Limb (tissue), 2 donors: ENCODE measurements around the gene STRBP.
"Not testable (repeated sequence)": the region's sequence is repeated elsewhere in the genome, so short reads cannot be mapped to it uniquely, and the experiment has no call there.

ENCODE experiments used
- DNase-seq, 2 donors: peaks; one replicate each; pipeline ENCODE4 v3.0.0-alpha.2; 2016; ENCODE audit errors: extremely low spot score in 2 of 2

The STRBP gene

DNA sequence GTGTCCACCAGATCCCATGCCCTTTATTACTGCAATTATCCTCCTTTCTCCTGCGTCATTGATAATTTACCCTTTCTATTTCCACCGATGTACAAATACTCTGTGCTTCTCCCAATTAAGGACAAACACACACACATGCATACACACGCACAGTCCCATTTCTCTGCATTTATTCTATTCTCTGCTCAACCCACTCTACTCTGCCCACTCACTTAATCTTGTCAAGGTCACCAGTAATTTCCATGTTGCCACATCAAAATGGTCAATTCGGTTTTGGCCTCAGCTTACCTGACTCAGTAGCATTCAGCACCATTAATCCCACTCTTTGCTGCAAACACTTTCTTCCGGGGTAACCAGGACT, 14.6 kb upstream of the STRBP start:
- DNase-seq: no peak

- DNase-seq: no peak
These were observed 14.1 kb upstream of the STRBP start for GRCh38 chr9:123282362-123283047.

DNA sequence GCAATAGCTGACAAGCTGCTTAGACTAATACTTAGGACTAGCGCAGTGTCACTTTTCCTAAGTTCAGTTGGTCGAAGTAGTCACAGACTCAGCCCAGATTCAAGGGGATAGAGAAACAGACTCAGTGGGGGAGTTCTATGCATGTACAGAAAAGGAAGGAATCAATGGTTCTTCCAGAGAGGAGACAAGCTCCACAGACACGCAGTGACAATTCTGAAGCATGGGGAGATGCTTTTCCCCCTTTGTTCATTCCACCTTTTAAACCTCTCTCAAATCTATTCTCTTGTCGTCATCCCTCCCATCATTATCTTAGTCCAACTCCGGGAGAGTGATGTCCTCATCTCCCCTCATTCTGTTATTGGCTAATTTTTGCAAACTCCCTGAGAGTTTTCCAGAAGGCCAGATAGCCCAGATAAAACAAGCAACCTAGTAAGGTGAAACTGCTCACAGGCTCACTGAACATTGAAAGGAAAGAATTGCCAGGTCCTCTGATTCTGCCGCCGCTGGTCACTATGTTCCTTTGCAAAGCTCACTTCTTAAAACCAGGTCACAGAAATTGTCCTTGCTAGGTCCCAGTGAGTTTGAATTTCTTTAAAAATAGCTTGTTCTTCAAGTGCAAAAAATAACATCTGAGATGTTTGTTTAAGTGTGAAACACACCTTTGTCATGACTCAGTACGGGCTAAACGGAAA, 13.4 kb upstream of the STRBP start:
- no peak for DNase-seq

DNA sequence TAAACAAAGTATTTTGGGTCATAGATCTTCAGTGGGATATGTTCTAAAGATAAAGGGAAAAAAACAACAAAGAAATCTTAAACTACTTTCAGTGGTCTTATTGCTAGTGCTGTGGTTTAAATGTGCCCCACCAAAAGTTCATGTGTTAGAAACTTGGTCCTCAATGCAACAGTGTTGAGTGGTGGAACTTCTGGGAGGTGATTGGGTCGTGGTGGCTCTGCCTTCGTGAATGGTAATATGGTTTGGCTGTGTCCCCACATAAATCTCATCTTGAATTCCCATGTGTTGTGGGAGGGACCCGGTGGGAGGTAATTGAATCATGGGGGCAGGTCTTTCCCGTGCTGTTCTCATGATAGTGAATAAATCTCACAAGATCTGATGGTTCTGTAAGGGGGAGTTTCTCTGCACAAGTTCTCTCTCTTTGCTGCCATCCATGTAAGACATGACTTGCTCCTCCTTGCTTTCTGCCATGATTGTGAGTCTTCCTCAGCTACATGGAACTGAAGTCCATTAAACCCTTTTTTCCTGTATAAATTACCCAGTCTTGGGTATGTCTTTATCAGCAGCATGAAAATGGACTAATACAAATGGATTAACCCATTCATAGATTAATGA, 10.6 kb upstream of the STRBP start:
- DNase-seq: not testable (repeated sequence)

GRCh38 chr9:123278361-123278760, 10.0 kb upstream of the STRBP start:
- no peak for DNase-seq

DNA sequence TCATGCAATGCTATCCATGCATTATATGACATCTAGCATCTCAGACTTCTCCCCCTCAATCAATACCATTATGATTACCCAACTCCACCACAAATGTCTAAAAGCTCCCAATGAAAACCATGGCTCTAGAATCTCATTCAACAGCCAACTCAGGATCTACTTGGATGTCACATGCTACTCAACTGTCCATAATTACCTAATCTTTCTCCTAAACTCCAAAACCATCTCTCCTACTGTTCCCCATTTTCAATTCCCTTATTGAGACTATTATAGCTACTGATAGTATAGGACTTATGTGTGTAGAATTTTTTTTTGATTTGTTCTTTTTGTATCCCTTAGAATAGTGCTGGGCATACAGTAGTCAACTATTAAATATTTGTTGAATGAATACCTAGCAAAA, 8.2 kb upstream of the STRBP start:
- no peak for DNase-seq

DNA sequence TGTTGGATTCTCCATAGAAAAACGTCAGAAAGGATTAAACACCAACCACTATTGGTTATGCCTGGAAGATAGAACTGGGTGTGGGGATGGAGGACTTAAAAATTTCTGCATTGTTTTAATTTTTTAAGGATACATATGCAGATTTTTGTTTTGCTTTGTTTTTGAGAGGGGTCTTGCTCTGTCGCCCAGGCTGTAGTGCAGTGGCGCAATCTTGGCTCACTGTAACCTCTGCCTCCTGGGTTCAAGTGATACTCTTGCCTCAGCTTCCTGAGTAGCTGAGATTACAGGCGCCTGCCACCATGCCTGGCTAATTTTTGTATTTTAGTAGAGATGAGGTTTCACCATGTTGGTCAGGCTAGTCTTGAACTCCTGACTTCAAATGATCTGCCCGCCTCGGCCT, 2.7 kb upstream of the STRBP start:
- DNase-seq: not testable (repeated sequence)

GRCh38 chr9:123269281-123269680, 895 bp upstream of the STRBP start:
- DNase-seq: no peak

DNA sequence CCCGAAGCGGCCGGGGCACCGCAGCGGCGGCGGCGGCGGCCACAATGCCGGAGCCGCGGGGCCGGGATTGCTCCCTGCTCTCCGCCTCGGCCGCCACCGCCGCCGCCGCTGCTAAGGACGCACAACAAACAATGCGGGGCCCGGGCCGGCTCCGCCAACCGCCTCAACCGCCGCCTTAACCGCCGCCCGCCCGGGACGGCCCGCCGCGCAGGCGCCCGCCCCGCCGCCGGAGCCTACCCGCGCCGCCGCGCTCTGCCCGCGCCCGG, 254 bp downstream of the STRBP start:
- no peak for DNase-seq

- no peak for DNase-seq
These were observed 746 bp downstream of the STRBP start for GRCh38 chr9:123267481-123268198.

DNA sequence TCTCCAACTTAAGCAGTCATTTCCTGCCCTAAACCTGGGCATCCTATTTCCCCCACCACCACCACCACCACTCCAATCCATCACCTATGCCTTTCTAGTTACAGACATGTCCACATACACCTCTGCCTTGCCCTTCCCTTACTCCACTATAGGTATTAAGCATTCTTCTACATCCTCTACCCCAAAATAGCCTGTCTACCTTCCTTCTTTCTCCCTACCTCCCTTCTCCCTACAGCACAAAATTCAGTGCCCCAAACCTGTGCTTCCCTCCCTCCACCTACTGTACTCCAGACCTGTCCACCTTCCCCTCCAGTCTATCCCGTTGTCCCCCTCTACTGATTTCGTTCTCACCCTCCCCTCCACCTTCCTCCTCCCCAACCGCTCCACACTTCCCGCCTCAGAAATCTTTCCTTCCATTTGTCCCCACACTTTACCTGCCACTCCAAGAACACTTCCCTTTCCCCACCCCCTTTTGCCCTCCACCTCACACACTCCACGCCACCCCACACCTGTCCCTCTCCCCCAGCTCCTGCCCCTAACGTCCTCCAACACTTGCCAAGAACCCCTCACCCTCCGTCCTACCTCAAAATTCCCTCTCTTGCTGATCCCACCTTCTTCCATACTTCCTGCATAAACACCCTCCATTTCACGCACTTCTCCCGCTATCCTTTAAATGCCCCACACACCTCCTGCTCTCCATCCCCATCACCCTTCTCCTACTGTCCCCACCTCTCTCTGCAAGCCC, 1.6 kb downstream of the STRBP start:
- DNase-seq: no peak

- DNase-seq: no peak
These were observed 2.6 kb downstream of the STRBP start for GRCh38 chr9:123265833-123266232.

DNA sequence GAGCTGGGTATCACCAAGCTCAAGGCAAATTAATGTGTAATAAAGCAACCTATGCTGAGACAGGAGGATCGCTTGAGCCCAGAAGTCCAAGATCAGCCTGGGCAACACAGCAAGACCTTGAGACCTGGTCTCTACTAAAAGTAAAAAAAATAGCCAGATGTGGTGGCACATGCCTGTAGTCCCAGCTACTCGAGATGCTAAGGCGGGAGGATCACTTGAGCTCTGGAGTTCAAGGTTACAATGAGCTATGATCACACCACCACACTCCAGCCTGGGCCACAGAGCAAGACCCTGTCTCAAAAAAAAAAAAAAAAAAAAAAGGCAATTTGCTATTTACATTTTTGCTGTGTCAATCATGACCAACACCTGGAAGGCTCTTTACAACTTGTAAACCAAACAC, 5.2 kb downstream of the STRBP start:
- DNase-seq: no peak

DNA sequence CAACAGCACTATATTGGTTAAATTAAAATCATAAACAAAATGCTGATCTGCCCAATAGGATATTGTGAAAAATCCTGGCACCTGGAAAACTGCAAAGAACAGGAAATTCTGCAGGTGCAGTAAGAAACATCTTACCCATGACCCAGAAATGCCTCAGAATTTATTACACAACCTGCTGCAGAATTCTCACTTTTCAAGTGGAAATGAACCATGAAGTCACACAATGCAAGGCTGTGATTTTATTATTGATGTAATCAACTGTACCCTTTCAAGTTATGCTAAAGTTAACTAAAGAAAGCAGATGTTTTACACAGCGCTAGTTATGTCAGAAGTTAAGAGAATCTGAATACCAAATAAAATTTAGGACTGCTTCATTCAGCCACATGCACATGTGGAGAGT, 6.0 kb downstream of the STRBP start:
- no peak for DNase-seq

DNA sequence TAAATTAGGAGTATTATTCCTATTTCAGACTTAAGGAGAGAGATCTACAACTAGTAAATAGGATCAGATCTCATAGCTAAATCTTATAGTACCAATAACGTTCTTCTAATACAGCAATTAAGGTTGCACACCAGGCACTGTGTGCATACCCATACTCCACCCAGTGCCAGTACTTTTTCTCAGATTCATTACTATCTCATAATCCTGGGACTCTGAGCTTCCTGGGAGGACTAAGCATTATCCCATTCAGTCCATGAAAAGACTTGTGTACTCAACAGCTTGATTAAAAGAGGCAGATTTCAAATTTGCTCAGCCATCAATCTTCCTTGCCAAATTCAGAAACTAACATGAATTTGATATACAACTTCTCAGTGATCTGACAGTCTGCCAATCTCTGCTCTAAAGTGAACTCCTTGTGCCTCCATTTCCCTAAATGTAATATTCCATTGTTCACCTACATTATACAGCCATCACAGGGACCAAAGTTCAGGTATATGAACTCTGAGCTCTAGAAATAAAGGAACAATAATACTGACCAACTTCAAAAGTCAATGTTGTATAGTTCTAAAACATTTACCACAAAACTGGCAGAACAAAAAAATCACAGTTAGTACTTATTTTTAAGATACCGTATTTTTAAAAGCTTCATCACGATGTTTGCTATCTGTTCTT, 7.2 kb downstream of the STRBP start:
- no peak for DNase-seq

- no peak for DNase-seq
These were observed 8.0 kb downstream of the STRBP start for GRCh38 chr9:123260340-123260739.

DNA sequence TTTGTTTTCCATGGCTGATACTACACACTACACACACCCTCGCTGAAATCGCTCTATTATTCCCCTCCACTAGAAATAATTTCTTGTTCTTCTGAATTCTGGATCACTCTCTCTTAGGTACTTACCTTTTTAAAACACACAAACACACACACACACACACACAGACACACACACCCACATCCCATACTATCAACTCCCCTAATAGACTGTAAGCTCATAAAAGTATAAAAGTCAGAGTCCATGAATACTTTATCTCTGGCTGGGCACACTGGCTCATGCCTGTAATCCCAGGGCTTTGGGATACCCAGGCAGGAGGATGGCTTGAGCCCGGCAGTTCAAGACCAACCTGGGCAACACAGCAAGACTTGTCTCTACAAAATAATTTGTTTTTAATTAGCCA, 11.1 kb downstream of the STRBP start:
- DNase-seq: no peak

DNA sequence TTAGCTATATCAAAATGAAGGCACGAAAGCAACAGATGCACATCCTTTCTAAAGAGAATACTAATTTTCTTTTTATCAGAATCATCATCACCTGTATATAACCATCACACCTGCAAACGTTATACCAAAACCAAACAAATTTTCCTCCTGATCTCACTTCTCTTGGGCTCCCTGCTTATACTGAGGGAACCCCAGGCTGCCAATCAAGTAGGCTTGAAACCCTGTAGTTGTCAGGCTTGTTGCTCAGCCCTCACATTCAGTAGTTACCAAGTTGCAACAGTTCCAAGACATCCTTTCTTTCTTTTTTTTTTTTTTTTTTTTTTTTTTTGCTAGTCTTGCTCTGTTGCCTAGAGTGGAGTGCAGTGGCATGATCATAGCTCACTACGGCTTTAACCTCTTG, 12.7 kb downstream of the STRBP start:
- no peak for DNase-seq

DNA sequence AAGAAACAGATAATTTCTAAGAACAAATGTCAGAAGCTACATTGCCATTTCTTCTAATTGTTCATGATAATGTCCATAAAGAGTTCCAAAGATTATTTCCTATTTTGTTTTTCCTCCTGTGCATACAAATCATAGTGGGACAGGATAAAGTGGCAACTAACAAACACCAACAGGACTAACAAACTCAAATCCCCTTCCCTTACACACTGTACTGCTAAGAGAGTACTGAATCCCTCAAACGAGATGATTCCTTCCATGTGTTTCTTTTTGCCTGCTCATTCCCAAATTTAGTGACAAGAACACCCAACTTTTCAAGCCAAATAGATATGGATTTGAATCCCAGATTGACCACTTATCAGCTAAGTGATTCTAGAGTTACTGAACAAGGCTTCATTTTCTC, 15.2 kb downstream of the STRBP start:
- DNase-seq: no peak

GRCh38 chr9:123251741-123252140, 16.6 kb downstream of the STRBP start:
- no peak for DNase-seq

- DNase-seq: no peak
These were observed 17.1 kb downstream of the STRBP start for GRCh38 chr9:123251324-123251723.
